ENCODE measurements around the gene ZEB1. TPM values are rescaled to one million over a fixed set of nuclear protein-coding genes. Genes with fewer than 3 reads are reported as not detected.

The ZEB1 gene
- total and polyA plus RNA-seq, 2 of the 13 experiments (the other 11 are each of a cell fraction or from before 2014, with no cell fraction given): 9.6 to 18.0 TPM

GRCh38 chr10:31508882-31509281 lies 189.9 kb downstream of the ZEB1 start:
- Histone ChIP-seq H3K4me3 (replicated peaks in 1 of 3; ENCODE audit: insufficient read depth in 1 of 3, low read depth in 2 of 3, low read length in 3 of 3) (no peak overlapping the region), H3K9me3 (ENCODE audit: low read length) (peaks cover 39% of the 10 kb centered on the region), H3K36me3 (replicated peaks in 1 of 2; ENCODE audit: control insufficient read depth in 1 of 2, insufficient read depth in 2 of 2, low read length in 2 of 2) (peaks cover 5 to 11% of the 10 kb centered on the region in 2 experiments; a peak in 3 of 5 replicates), H3K9ac (ENCODE audit: insufficient read depth, low read depth, low read length) (no peak overlapping the region), H2AFZ (ENCODE audit: low read length) (no peak overlapping the region), H4K20me1 (ENCODE audit: insufficient read depth, low read length) (no peaks in the 10 kb centered on the region), H3K27me3 (ENCODE audit: control insufficient read depth in 1 of 2, insufficient read depth in 2 of 2, low read length in 2 of 2) (no peaks in the 10 kb centered on the region), H3K4me1 (ENCODE audit: insufficient read depth, low read length) (no peaks in the 10 kb centered on the region), H3K79me2 (ENCODE audit: insufficient read depth, low read length) (no peaks in the 10 kb centered on the region), H3K27ac (ENCODE audit: extremely low read length, insufficient read depth, low read length) (no peak overlapping the region), H3K4me2 (ENCODE audit: low read depth, low read length) (no peak overlapping the region)
- POLR2A ChIA-PET: no interaction called here
- FAIRE-seq: no peak
- no TSS peak for BruUV-seq (replicated peaks)
- 100% methylated on average over 2 of the region's 5 CpGs for WGBS (ENCODE audit: low lambda C conversion rate)
- intact Hi-C loops (cut with micrococcal nuclease; ENCODE audit: unreplicated experiment) (no loop called here), in situ Hi-C loops (cut with HindIII; ENCODE audit: extremely low pct_ligation_motif_present, low pct_unique_long_range_greater_than_20kb) (no loop called here)
- no peak for ATAC-seq
- CTCF ChIA-PET (ENCODE audit: low intra/inter-chr PET ratio, low total read pairs): no interaction called here
- no peak for DNase-seq (ENCODE audit: low spot score)
- TF ChIP-seq, protein P1, sequence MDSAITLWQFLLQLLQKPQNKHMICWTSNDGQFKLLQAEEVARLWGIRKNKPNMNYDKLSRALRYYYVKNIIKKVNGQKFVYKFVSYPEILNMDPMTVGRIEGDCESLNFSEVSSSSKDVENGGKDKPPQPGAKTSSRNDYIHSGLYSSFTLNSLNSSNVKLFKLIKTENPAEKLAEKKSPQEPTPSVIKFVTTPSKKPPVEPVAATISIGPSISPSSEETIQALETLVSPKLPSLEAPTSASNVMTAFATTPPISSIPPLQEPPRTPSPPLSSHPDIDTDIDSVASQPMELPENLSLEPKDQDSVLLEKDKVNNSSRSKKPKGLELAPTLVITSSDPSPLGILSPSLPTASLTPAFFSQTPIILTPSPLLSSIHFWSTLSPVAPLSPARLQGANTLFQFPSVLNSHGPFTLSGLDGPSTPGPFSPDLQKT (CRISPR knock-in tag; IDR thresholded peaks at IDR 0.05; ENCODE audit: borderline replicate concordance): no peak
- TF ChIP-seq GATA4 (IDR thresholded peaks at IDR 0.05; ENCODE audit: borderline replicate concordance, low read depth): no peak
- no peak for TF ChIP-seq ZNF629 (CRISPR knock-in tag; conservative IDR thresholded peaks at IDR 0.05)
- TF ChIP-seq CEBPG (CRISPR knock-in tag; IDR thresholded peaks at IDR 0.05): no peak
- TF ChIP-seq ADNP (CRISPR knock-in tag; IDR thresholded peaks at IDR 0.05): no peak
- no peak for TF ChIP-seq CREB1 (IDR thresholded peaks at IDR 0.05)
- TF ChIP-seq CREB1 (CRISPR knock-in tag; IDR thresholded peaks at IDR 0.05): no peak
- no peak for TF ChIP-seq ZNF124 (CRISPR knock-in tag; IDR thresholded peaks at IDR 0.05)
- no peak for TF ChIP-seq ZNF276 (CRISPR knock-in tag; IDR thresholded peaks at IDR 0.05; ENCODE audit: low read depth)
- no peak for TF ChIP-seq HCFC1 (IDR thresholded peaks at IDR 0.05; ENCODE audit: low read depth, low read length)
- TF ChIP-seq ZNF564 (CRISPR knock-in tag; IDR thresholded peaks at IDR 0.05): no peak
- TF ChIP-seq ZC3H13 (CRISPR knock-in tag; IDR thresholded peaks at IDR 0.05): no peak
- TF ChIP-seq PAF1 (CRISPR knock-in tag; IDR thresholded peaks at IDR 0.05): no peak
- TF ChIP-seq ZNF335 (CRISPR knock-in tag; IDR thresholded peaks at IDR 0.05): no peak
- TF ChIP-seq, protein P2, sequence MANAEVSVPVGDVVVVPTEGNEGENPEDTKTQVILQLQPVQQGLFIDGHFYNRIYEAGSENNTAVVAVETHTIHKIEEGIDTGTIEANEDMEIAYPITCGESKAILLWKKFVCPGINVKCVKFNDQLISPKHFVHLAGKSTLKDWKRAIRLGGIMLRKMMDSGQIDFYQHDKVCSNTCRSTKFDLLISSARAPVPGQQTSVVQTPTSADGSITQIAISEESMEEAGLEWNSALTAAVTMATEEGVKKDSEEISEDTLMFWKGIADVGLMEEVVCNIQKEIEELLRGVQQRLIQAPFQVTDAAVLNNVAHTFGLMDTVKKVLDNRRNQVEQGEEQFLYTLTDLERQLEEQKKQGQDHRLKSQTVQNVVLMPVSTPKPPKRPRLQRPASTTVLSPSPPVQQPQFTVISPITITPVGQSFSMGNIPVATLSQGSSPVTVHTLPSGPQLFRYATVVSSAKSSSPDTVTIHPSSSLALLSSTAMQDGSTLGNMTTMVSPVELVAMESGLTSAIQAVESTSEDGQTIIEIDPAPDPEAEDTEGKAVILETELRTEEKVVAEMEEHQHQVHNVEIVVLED (CRISPR knock-in tag; IDR thresholded peaks at IDR 0.05; ENCODE audit: borderline replicate concordance): no peak
- TF ChIP-seq, protein P3, sequence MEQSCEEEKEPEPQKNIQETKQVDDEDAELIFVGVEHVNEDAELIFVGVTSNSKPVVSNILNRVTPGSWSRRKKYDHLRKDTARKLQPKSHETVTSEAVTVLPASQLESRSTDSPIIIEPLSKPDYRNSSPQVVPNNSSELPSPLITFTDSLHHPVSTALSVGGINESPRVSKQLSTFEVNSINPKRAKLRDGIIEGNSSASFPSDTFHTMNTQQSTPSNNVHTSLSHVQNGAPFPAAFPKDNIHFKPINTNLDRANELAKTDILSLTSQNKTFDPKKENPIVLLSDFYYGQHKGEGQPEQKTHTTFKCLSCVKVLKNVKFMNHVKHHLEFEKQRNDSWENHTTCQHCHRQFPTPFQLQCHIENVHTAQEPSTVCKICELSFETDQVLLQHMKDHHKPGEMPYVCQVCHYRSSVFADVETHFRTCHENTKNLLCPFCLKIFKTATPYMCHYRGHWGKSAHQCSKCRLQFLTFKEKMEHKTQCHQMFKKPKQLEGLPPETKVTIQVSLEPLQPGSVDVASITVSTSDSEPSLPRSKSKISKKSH (CRISPR knock-in tag; IDR thresholded peaks at IDR 0.05; ENCODE audit: borderline replicate concordance): no peak
- no peak for TF ChIP-seq ZKSCAN5 (CRISPR knock-in tag; IDR thresholded peaks at IDR 0.05)
